PC-3 (cell line): Measurements from ENCODE around the gene VSX1. TPM values are rescaled to one million over a fixed set of nuclear protein-coding genes. Genes with fewer than 3 reads are reported as not detected.

Experiments
- ATAC-seq: fragments of 200-7000 bp; cut with Tn5 transposase; 2 replicates; pipeline ENCODE4 v1.9.1; 2020; ENCODE audit warnings: mild to moderate bottlenecking, moderate library complexity
- BruUV-seq: library from RNA; stranded (reverse); fragments of 400-500 nt; replicated peaks from 2 replicates; lab custom pipeline; 2021; lab: Mats Ljungman, UMichigan
- CTCF ChIA-PET: fragments of 300-600 bp; sonication (Branson Sonifier 250); formaldehyde crosslinking; loops from one replicate; lab custom pipeline; 2022; ENCODE audit warnings: antibody characterized with exemption; lab: Charles Lee
- POLR2A ChIA-PET: fragments of 300-600 bp; sonication (Branson Sonifier 250); formaldehyde crosslinking; loops from one replicate; lab custom pipeline; 2022; ENCODE audit warnings: antibody characterized with exemption; ENCODE audit not compliant: unreplicated experiment; lab: Charles Lee
- DNase-seq: peaks from one replicate; pipeline ENCODE4 v3.0.0-alpha.2; 2015
- H2AFZ ChIP-seq: fragments of 300-600 bp; sonication (generic); 2 replicates; pipeline ENCODE4 v1.6.0; 2016; ENCODE audit warnings: antibody characterized with exemption, low read length
- H3F3A ChIP-seq: fragments of 300-600 bp; sonication (generic); one replicate; pipeline ENCODE4 v1.6.0; 2017; ENCODE audit warnings: antibody characterized with exemption, low read length, control low read depth, mild to moderate bottlenecking; ENCODE audit not compliant: unreplicated experiment
- H3K27ac ChIP-seq: fragments of 300-600 bp; sonication (generic); 2 replicates; pipeline ENCODE4 v1.5.1; 2016; ENCODE audit warnings: mild to moderate bottlenecking, low read length
- H3K27me3 ChIP-seq: fragments of 300-600 bp; sonication (generic); 2 replicates; pipeline ENCODE4 v1.6.1; 2016; ENCODE audit warnings: low read length, mixed read lengths
- H3K36me3 ChIP-seq: fragments of 300-600 bp; sonication (generic); 2 replicates; pipeline ENCODE4 v1.6.1; 2016; ENCODE audit warnings: low read depth, mixed run types, low read length, mixed read lengths
- H3K4me1 ChIP-seq: fragments of 300-600 bp; sonication (generic); 2 replicates; pipeline ENCODE4 v1.5.1; 2016; ENCODE audit warnings: low read length; ENCODE audit not compliant: insufficient read depth
- H3K4me2 ChIP-seq: fragments of 300-600 bp; sonication (generic); 2 replicates; pipeline ENCODE4 v1.6.0; 2016; ENCODE audit warnings: low read length
- H3K4me3 ChIP-seq: fragments of 300-600 bp; sonication (generic); 2 replicates; pipeline ENCODE4 v1.5.1; 2016; ENCODE audit warnings: mild to moderate bottlenecking, low read length, mixed read lengths
- H3K79me2 ChIP-seq: fragments of 300-600 bp; sonication (generic); 2 replicates; pipeline ENCODE4 v1.6.1; 2017; ENCODE audit warnings: low read length, mixed read lengths
- H3K9ac ChIP-seq: fragments of 300-600 bp; sonication (generic); 2 replicates; pipeline ENCODE4 v1.6.0; 2016; ENCODE audit warnings: mild to moderate bottlenecking, low read length
- H3K9me2 ChIP-seq: fragments of 300-600 bp; sonication (generic); replicated peaks from 2 replicates; pipeline ENCODE4 v1.6.1; 2016; ENCODE audit warnings: mixed run types, low read length, mixed read lengths
- H3K9me3 ChIP-seq: fragments of 300-600 bp; sonication (generic); 2 replicates; pipeline ENCODE4 v1.6.1; 2016; ENCODE audit warnings: low read length, mixed read lengths
- H4K20me1 ChIP-seq: fragments of 300-600 bp; sonication (generic); 2 replicates; pipeline ENCODE4 v1.6.1; 2016; ENCODE audit warnings: low read length, mixed read lengths
- EZH2 ChIP-seq: fragments of 300-600 bp; sonication (generic); IDR thresholded peaks from one replicate; pipeline ENCODE4 v1.6.1; 2017; ENCODE audit warnings: antibody characterized with exemption, mild to moderate bottlenecking, low read length; ENCODE audit not compliant: unreplicated experiment
- EZH2phosphoT487 ChIP-seq: fragments of 300-600 bp; sonication (generic); IDR thresholded peaks from 2 replicates; pipeline ENCODE4 v1.6.1; 2018; ENCODE audit warnings: mild to moderate bottlenecking, antibody characterized with exemption, low read length, borderline replicate concordance
- intact Hi-C: fragments of 100-400 bp; cut with micrococcal nuclease; formaldehyde crosslinking; loops from 2 replicates; pipeline ENCODE4 v1.9.0; 2023
- total RNA-seq: library from RNA; depleted of rRNA; stranded (reverse); fragments of >200 nt; gene quantifications from 2 replicates; pipeline ENCODE4 v1.2.3, GENCODE V29; 2014
- TF ChIP-seq, protein P1 (sequence below): fragments of 300-600 bp; sonication (generic); conservative IDR thresholded peaks from 2 replicates; pipeline ENCODE4 v1.5.1; 2017; ENCODE audit warnings: antibody characterized with exemption, low read depth, mild to moderate bottlenecking, low read length

VSX1 gene
- total RNA-seq, 1 experiment from 2014 or later, result not detected

- Histone ChIP-seq H3K27me3 (no peaks in the 10 kb centered on the region), H3K9me2 (no peaks in the 10 kb centered on the region), H3K4me1 (peaks cover 21% of the 10 kb centered on the region), H3K36me3 (no peaks in the 10 kb centered on the region), H3K4me3 (no peak overlapping the region), H3K9me3 (no peaks in the 10 kb centered on the region), H2AFZ (no peak overlapping the region), H3K27ac (no peak overlapping the region), H4K20me1 (no peaks in the 10 kb centered on the region), H3K4me2 (no peak overlapping the region), H3K9ac (no peak overlapping the region), H3K79me2 (no peaks in the 10 kb centered on the region), H3F3A (no peaks in the 10 kb centered on the region)
- ATAC-seq (no peak), DNase-seq (peak; percentile 53)
- POLR2A ChIA-PET, result no interaction called here
- no peak for TF ChIP-seq EZH2
- no peak for TF ChIP-seq EZH2phosphoT487
- TF ChIP-seq, protein P1, sequence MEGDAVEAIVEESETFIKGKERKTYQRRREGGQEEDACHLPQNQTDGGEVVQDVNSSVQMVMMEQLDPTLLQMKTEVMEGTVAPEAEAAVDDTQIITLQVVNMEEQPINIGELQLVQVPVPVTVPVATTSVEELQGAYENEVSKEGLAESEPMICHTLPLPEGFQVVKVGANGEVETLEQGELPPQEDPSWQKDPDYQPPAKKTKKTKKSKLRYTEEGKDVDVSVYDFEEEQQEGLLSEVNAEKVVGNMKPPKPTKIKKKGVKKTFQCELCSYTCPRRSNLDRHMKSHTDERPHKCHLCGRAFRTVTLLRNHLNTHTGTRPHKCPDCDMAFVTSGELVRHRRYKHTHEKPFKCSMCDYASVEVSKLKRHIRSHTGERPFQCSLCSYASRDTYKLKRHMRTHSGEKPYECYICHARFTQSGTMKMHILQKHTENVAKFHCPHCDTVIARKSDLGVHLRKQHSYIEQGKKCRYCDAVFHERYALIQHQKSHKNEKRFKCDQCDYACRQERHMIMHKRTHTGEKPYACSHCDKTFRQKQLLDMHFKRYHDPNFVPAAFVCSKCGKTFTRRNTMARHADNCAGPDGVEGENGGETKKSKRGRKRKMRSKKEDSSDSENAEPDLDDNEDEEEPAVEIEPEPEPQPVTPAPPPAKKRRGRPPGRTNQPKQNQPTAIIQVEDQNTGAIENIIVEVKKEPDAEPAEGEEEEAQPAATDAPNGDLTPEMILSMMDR, result no peak
- intact Hi-C loops, result no loop called here
- TSS peak; percentile 22 for BruUV-seq
- CTCF ChIA-PET, result no interaction called here
These were observed 26.8 kb downstream of the VSX1 start for GRCh38 chr20:25054995-25055629.

DNA sequence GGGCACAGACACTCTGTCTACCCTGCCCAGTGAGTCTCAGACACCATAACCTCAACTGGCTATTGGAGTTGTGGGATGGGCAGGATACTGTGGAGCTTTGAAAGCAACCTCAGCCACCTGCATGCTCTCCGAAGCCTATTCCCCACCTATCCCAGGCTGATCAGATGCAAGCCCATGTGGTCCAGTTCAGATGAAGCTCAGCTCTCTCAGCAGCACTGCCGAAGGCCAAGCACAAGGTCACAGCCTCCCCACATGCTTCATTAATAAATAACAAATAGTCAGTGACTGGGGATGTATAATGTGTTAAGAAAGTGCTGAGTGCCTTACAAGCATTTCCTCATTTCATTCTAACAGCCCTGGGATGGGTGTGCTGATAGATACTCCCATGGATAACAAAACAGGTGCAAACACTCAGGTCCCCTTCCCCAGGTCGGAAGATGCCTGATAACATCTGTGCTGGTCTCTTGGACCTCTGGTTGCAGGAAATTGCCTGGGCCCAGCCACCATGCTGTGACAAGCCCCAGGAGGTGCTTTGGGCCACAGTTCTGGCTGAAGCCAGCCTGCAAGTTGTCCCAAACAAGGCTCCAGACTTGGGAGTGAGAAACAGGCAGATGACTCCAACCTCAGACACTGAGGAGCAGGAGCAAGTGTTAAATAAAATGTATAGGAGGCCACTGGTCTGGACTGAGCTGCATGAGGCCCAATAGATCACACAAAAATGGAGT is 27.7 kb downstream of the VSX1 start:
- CTCF ChIA-PET, result no interaction called here
- no peaks in the 10 kb centered on the region for H3K9me3 ChIP-seq
- ATAC-seq, result no peak

More for the DNA sequence above, 27.7 kb downstream of the VSX1 start:
- TF ChIP-seq EZH2 (no peak), EZH2phosphoT487 (no peak)
- TF ChIP-seq, protein P1, result no peak
- H3K36me3 ChIP-seq, result no peaks in the 10 kb centered on the region
- DNase-seq, result no peak
- H3K79me2 ChIP-seq, result no peaks in the 10 kb centered on the region
- H3K9me2 ChIP-seq, result no peaks in the 10 kb centered on the region
- no peak overlapping the region for H2AFZ ChIP-seq
- peaks cover 20% of the 10 kb centered on the region for H3K4me1 ChIP-seq
- H3K9ac ChIP-seq, result no peak overlapping the region
- no peak overlapping the region for H3K4me3 ChIP-seq
- H3K27ac ChIP-seq, result no peak overlapping the region
- H3K4me2 ChIP-seq, result no peak overlapping the region
- H3K27me3 ChIP-seq, result no peaks in the 10 kb centered on the region
- POLR2A ChIA-PET, result no interaction called here
- BruUV-seq, result no TSS peak
- intact Hi-C loops, result no loop called here
- no peaks in the 10 kb centered on the region for H3F3A ChIP-seq
- H4K20me1 ChIP-seq, result no peaks in the 10 kb centered on the region
